Hair follicle dermal papilla cell (primary cell): ENCODE measurements around the gene MSL2. TPM values are rescaled to one million over a fixed set of nuclear protein-coding genes. Genes with fewer than 3 reads are reported as not detected.

Experiments used
- total RNA-seq: library from RNA; depleted of rRNA; stranded (reverse); fragments of >200 nt; gene quantifications from 2 replicates; pipeline ENCODE4 v1.2.3, GENCODE V29; 2012

MSL2 gene
- total RNA-seq, result 20.4 and 21.7 TPM in 2 replicates

GRCh38 chr3:136196064-136196400, at the start of gene MSL2:
Gene MSL2, minus strand, starts transcription at chr3:136196335. Its CDS starts 1,222 bp downstream, at chr3:136195113.

Other genes starting within 250 kb of the MSL2 start
- gene PPP2R3A, start 230.6 kb downstream of the MSL2 start, total RNA-seq, result 33.6 and 39.1 TPM in 2 replicates
- 47.7 and 61.3 TPM in 2 replicates for gene PCCB, start 54.0 kb upstream of the MSL2 start, total RNA-seq